Measurements from ENCODE around the gene NTN1. TPM values are rescaled to one million over a fixed set of nuclear protein-coding genes. Genes with fewer than 3 reads are reported as not detected.

The NTN1 gene
- total RNA-seq, 3 donors from 2014 or later (not counting 1 experiment from before 2014, with no cell fraction given) = 0.12 to 0.15 (median 0.14) TPM

- TF ChIP-seq CTCF (IDR thresholded peaks at IDR 0.05) = no peak
- no peaks in the 10 kb centered on the region for H3K27me3 Mint-ChIP-seq (ENCODE audit: low read depth in 2 of 2)
- H3K4me3 ChIP-seq (ENCODE audit: low read length) = no peak overlapping the region
- no peak overlapping the region for H3K27ac Mint-ChIP-seq
- H3K27me3 ChIP-seq (ENCODE audit: control insufficient read depth, insufficient read depth, low read length) = peaks cover 6% of the 10 kb centered on the region
- DNase-seq (no peak), ATAC-seq (no peak)
- H3K9me3 Mint-ChIP-seq = no peaks in the 10 kb centered on the region
- 22% methylated on average over 22 of the region's 22 CpGs for WGBS (ENCODE audit: insufficient coverage)
- no peaks in the 10 kb centered on the region for H3K36me3 ChIP-seq (ENCODE audit: control insufficient read depth, insufficient read depth, low read length)
- no peaks in the 10 kb centered on the region for H3K36me3 Mint-ChIP-seq
- intact Hi-C loops (cut with micrococcal nuclease) = no loop called here
- no peak overlapping the region for H3K27ac ChIP-seq (ENCODE audit: low read length)
- H3K9me3 ChIP-seq (ENCODE audit: control insufficient read depth, insufficient read depth, low read length) = no peaks in the 10 kb centered on the region
- H3K4me1 Mint-ChIP-seq = no peaks in the 10 kb centered on the region
- no peak overlapping the region for H3K4me3 Mint-ChIP-seq
- no peaks in the 10 kb centered on the region for H3K4me1 ChIP-seq (ENCODE audit: control insufficient read depth, insufficient read depth, low read length)
Measured at GRCh38 chr17:9232591-9233270, 211.4 kb downstream of the NTN1 start.

GRCh38 chr17:9233271-9233599 is 211.9 kb downstream of the NTN1 start:
- H3K9me3 Mint-ChIP-seq = no peaks in the 10 kb centered on the region
- H3K36me3 ChIP-seq (ENCODE audit: control insufficient read depth, insufficient read depth, low read length) = no peaks in the 10 kb centered on the region
- no peak overlapping the region for H3K27ac Mint-ChIP-seq
- H3K27ac ChIP-seq (ENCODE audit: low read length) = no peak overlapping the region
- DNase-seq (no peak), ATAC-seq (no peak)
- H3K4me1 ChIP-seq (ENCODE audit: control insufficient read depth, insufficient read depth, low read length) = no peaks in the 10 kb centered on the region
- no peaks in the 10 kb centered on the region for H3K36me3 Mint-ChIP-seq
- H3K4me3 ChIP-seq (ENCODE audit: low read length) = no peak overlapping the region
- no peaks in the 10 kb centered on the region for H3K4me1 Mint-ChIP-seq
- TF ChIP-seq CTCF (IDR thresholded peaks at IDR 0.05) = no peak
- no peak overlapping the region for H3K4me3 Mint-ChIP-seq
- peaks cover 6% of the 10 kb centered on the region for H3K27me3 ChIP-seq (ENCODE audit: control insufficient read depth, insufficient read depth, low read length)
- 41% methylated on average over 8 of the region's 9 CpGs for WGBS (ENCODE audit: insufficient coverage)
- intact Hi-C loops (cut with micrococcal nuclease) = no loop called here
- H3K9me3 ChIP-seq (ENCODE audit: control insufficient read depth, insufficient read depth, low read length) = no peaks in the 10 kb centered on the region
- no peaks in the 10 kb centered on the region for H3K27me3 Mint-ChIP-seq (ENCODE audit: low read depth in 2 of 2)

- WGBS (ENCODE audit: insufficient coverage) = 76% methylated on average over 7 of the region's 7 CpGs
- no peak overlapping the region for H3K4me3 ChIP-seq (ENCODE audit: low read length)
- H3K9me3 ChIP-seq (ENCODE audit: control insufficient read depth, insufficient read depth, low read length) = no peaks in the 10 kb centered on the region
- Mint-ChIP-seq H3K36me3 (no peaks in the 10 kb centered on the region), H3K4me1 (peaks cover 3% of the 10 kb centered on the region in 2 donors), H3K27me3 (ENCODE audit: low read depth in 2 of 2) (no peaks in the 10 kb centered on the region), H3K9me3 (no peaks in the 10 kb centered on the region), H3K27ac (no peak overlapping the region), H3K4me3 (no peak overlapping the region)
- intact Hi-C loops (cut with micrococcal nuclease) = no loop called here
- H3K27me3 ChIP-seq (ENCODE audit: control insufficient read depth, insufficient read depth, low read length) = peaks cover 6% of the 10 kb centered on the region
- no peaks in the 10 kb centered on the region for H3K36me3 ChIP-seq (ENCODE audit: control insufficient read depth, insufficient read depth, low read length)
- H3K4me1 ChIP-seq (ENCODE audit: control insufficient read depth, insufficient read depth, low read length) = peaks cover 2% of the 10 kb centered on the region
- ATAC-seq (no peak), DNase-seq (no peak)
- no peak overlapping the region for H3K27ac ChIP-seq (ENCODE audit: low read length)
- TF ChIP-seq CTCF (IDR thresholded peaks at IDR 0.05) = no peak
Measured at GRCh38 chr17:9233761-9234160, 212.5 kb downstream of the NTN1 start.

GRCh38 chr17:9234389-9234945 is 213.2 kb downstream of the NTN1 start:
- no peaks in the 10 kb centered on the region for H3K36me3 ChIP-seq (ENCODE audit: control insufficient read depth, insufficient read depth, low read length)
- Mint-ChIP-seq H3K27ac (no peak overlapping the region), H3K27me3 (ENCODE audit: low read depth in 2 of 2) (no peaks in the 10 kb centered on the region), H3K4me3 (no peak overlapping the region), H3K36me3 (no peaks in the 10 kb centered on the region), H3K4me1 (peaks cover 10% of the 10 kb centered on the region in 2 donors), H3K9me3 (no peaks in the 10 kb centered on the region)
- 74% methylated on average over 8 of the region's 8 CpGs for WGBS (ENCODE audit: insufficient coverage)
- H3K4me3 ChIP-seq (ENCODE audit: low read length) = no peak overlapping the region
- DNase-seq = no peak
- H3K4me1 ChIP-seq (ENCODE audit: control insufficient read depth, insufficient read depth, low read length) = peaks cover 9% of the 10 kb centered on the region
- no peak overlapping the region for H3K27ac ChIP-seq (ENCODE audit: low read length)
- peaks cover 6% of the 10 kb centered on the region for H3K27me3 ChIP-seq (ENCODE audit: control insufficient read depth, insufficient read depth, low read length)
- TF ChIP-seq CTCF (IDR thresholded peaks at IDR 0.05) = no peak
- ATAC-seq = no peak
- H3K9me3 ChIP-seq (ENCODE audit: control insufficient read depth, insufficient read depth, low read length) = no peaks in the 10 kb centered on the region
- intact Hi-C loops (cut with micrococcal nuclease) = no loop called here

All from natural killer cell (primary cell).